ENCODE measurements around the gene QPCTL. TPM values are rescaled to one million over a fixed set of nuclear protein-coding genes. Genes with fewer than 3 reads are reported as not detected.

Gene QPCTL
- 7.2 and 9.4 TPM in 2 replicates for total RNA-seq

DNA sequence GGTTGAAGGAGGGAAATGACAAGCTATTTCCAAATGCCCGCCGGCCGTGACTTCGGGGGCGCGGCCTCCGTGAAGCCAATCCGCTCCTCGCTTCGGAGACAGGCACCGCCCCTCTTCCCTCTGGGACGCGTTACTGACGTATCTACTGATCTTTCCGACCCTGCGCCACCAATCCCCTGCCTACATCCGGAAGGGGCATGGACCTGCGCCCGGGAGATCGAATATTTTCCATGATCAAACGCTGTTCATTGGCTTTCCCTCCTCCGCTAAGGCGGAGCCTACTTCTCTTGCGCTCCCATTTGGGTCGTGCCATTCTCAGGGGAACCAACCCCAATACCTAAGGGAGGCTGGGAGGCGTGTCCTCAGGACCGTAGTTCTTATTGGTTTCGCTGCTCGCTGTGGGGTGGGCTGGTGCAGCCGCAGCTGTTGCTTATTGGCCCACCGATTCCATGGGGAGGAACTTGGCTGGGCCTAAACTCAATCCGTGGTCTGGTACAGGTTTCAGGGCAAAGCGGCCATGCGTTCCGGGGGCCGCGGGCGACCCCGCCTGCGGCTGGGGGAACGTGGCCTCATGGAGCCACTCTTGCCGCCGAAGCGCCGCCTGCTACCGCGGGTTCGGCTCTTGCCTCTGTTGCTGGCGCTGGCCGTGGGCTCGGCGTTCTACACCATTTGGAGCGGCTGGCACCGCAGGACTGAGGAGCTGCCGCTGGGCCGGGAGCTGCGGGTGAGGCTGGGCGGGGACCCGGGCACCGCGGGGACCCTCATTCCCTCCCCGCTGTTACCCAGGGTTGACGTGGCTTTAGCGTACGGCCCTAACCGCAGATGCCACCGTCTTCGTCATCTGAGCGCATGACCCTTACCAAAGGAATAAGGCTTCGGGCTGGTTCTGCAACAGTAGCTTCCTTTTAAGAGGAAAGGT, at the start of gene QPCTL:
TSS of gene QPCTL (plus strand) at position 480 of the 919 bp plus-strand sequence. CDS start at position 518, 38 bp downstream.

DNA sequence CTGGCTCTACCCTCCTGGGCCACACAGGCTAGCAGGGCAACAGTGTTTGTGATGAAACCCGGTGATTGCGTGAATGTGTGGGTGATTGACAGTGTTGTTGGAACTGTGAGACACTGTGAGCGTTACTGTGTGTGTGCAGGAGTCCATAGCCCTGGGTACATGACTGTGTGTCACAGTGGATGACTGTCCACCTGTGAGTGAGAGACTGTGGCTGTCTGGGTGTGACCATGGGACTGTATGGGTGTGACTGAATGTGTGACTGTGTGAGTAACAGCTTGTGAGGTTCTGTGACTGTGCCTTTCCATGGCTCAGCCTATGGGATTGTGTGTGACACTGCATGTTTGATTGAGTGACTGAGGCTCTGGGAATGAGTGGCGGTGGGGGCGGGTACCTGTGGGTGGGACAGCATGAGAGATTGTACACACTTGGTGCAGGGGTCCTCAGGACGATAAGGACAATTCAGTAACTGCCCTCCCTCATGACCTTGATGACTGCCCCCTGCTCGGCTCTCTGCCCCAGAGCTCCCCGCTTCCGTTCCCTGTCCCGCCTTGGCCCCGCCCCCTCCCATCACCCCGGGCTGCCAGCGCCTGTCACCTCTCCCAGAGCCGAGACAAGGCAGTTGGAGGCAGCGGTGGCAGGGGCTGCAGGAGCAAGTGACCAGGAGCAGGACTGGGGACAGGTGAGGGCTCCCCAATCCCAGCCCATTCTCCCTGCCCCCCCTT, 24.7 kb upstream of the QPCTL start, which contains the start of gene GIPR:
TSS of gene GIPR (plus strand) at position 602 of the 722 bp plus-strand sequence. CDS start 1,300 bp downstream, outside the sequence.

DNA sequence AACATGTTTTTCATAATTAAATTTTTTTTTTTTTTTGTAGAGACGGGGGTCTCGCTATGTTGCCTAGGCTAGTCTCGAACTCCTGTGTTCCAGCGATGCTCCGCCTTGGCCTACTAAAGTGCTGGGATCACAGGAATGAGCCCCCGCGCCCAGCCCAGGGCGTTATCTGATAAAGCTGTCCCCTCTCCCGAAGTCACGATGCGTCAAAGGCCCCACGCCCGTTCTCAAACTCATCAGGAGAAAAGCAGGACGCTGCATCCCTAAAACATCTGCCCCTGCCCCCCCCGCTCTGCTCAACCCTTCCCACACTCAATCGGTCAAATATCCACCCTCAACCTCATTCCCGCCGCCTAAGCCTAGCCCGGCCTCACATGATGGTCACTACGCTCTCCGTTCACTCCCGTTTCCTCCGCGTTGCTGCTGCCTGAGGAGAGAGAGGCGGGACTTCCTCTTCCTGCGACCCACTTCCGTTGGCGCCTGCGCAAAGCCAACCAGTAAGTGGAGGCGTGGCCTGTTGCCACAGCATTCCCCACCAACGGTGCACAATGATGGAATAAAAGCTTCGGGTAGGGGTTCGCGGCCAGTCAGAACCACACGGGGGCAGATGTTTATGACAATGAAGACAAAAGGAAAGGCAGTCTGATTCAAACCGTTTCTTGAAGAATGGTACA, 815 bp upstream of the QPCTL start, which contains the start of gene SNRPD2:
TSS of gene SNRPD2 (minus strand) at position 438 of the 671 bp plus-strand sequence. CDS start at position 373, 65 bp downstream.

DNA sequence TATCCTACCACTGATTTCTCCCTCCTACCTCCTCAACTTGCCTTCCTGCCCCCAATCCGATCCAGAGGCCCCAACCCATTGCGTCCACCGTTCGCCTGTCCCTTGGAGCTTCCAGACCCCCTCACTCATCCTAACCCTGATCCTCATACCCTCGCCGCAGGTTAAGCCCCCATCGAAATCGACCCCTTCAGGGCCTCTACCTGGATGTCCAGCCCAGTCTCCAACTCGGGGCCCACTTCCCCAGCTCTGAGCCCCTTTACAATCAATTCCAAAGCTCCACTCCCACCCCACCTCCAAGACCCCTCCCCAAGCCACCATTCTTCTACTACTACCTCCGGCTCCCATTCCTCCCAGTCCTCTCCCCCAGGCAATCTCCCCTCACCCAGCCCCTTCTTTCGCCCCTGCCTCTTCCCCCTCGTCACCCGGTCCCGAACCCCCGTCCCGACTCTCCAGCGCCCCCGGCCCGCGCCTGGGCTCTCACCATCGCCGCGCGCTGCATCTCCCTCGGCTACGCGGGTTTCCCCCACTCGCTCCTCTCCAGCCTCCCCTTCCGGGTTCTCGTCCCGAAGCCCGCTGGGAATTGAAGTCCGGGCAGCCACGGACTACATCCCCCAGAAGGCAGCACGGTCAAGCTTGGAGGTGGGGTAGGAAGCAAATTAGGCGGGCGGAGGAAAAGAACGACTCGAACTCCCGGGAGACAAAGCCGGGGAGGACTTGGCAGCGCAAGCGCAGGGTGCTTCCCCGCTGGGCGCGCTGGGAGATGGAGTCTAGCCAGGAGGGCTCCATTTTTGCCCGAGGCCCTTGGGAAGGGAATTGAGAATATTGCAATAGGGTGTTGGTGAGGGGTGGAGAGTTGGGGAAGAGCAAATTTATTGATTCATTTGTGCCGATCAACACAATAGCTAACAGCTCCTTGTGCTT, 38.2 kb downstream of the QPCTL start, which contains the start of gene FBXO46:
TSS of gene FBXO46 (minus strand) at position 529 of the 921 bp plus-strand sequence. CDS start 17,401 bp downstream, outside the sequence.

DNA sequence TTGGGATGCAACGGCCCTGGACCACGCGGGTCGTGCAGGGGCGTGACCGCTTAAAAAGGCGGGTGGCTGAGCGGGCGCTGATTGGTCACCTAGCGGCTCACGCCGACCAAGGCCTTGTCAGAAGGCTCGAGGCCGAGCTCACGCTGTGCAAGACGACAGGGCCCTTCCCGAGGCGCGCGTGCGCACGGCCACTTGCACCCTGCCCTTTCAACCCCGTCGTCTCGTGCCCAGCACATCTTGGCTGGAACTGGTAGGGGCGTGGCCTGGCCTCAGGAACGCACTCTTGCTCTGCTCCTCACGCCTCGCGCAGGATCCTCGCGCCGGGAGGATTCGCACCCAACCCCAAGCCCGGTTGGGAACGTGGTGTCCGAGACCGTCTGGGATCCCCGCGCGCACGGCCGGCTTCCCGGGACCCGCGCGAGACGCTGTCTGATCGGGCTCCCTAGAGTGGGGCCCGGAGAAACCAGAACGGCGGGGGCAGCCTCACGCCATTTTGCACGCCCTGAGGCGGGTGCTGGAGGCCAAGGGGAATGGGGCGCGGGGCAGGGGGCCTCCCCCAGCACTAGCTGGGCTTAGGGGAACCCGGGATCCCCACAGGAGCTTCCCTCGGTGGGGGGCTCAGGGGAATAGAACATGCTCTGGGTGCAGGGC, 40.8 kb downstream of the QPCTL start, which contains the start of gene MEIOSIN:
TSS of gene MEIOSIN (plus strand) at position 280 of the 651 bp plus-strand sequence. CDS start 1,938 bp downstream, outside the sequence.

Other genes with a start within 250 kb of the QPCTL start
- gene FOSB, start 224.7 kb upstream of the QPCTL start, total RNA-seq = 0.40 and 0.44 TPM in 2 replicates
- 4.4 and 6.5 TPM in 2 replicates for gene RTN2, start 195.6 kb upstream of the QPCTL start, total RNA-seq
- 1.7 and 2.1 TPM in 2 replicates for gene PPM1N, start 194.2 kb upstream of the QPCTL start, total RNA-seq
- gene VASP, start 185.2 kb upstream of the QPCTL start, total RNA-seq = 53.3 and 61.2 TPM in 2 replicates
- 4.4 TPM in 2 replicates for gene OPA3, start 107.9 kb upstream of the QPCTL start, total RNA-seq
- 0.40 and 0.99 TPM in 2 replicates for gene GPR4, start 90.5 kb upstream of the QPCTL start, total RNA-seq
- gene EML2, start 53.3 kb upstream of the QPCTL start, total RNA-seq = 46.1 and 55.6 TPM in 2 replicates
- 0.12 and 0.26 TPM in 2 replicates for gene GIPR, start 24.4 kb upstream of the QPCTL start, total RNA-seq
- gene SNRPD2, start 713 bp upstream of the QPCTL start, total RNA-seq = 676 and 796 TPM in 2 replicates
- gene FBXO46, start 38.2 kb downstream of the QPCTL start, total RNA-seq = 2.2 and 2.8 TPM in 2 replicates
- not detected in 2 replicates for gene MEIOSIN, start 40.8 kb downstream of the QPCTL start, total RNA-seq
- 5.5 and 6.0 TPM in 2 replicates for gene SIX5, start 76.6 kb downstream of the QPCTL start, total RNA-seq
- 169 and 191 TPM in 2 replicates for gene DMPK, start 89.8 kb downstream of the QPCTL start, total RNA-seq
- gene DMWD, start 100.2 kb downstream of the QPCTL start, total RNA-seq = 32.6 and 34.7 TPM in 2 replicates
- gene RSPH6A, start 122.6 kb downstream of the QPCTL start, total RNA-seq = 0.12 and 0.13 TPM in 2 replicates
- gene SYMPK, start 170.5 kb downstream of the QPCTL start, total RNA-seq = 25.2 and 29.5 TPM in 2 replicates
- gene FOXA3, start 171.7 kb downstream of the QPCTL start, total RNA-seq = not detected in 2 replicates
- gene IRF2BP1, start 193.5 kb downstream of the QPCTL start, total RNA-seq = 17.8 and 21.4 TPM in 2 replicates
- gene MYPOP, start 209.9 kb downstream of the QPCTL start, total RNA-seq = 0.53 and 1.1 TPM in 2 replicates
- not detected in 2 replicates for gene NANOS2, start 222.1 kb downstream of the QPCTL start, total RNA-seq

Measured in aortic smooth muscle cell (primary cell).